HG02884 (cell line): ENCODE results near the gene RASGRP1.
A peak's percentile ranks its signal among the peaks of the same experiment; 100 is the strongest.

ENCODE experiments used
- ATAC-seq: cut with Tn5 transposase; IDR thresholded peaks from one replicate; pipeline ENCODE4 v1.9.1; 2021; ENCODE audit warnings: mild to moderate bottlenecking, moderate library complexity; ENCODE audit not compliant: unreplicated experiment

Gene RASGRP1

DNA sequence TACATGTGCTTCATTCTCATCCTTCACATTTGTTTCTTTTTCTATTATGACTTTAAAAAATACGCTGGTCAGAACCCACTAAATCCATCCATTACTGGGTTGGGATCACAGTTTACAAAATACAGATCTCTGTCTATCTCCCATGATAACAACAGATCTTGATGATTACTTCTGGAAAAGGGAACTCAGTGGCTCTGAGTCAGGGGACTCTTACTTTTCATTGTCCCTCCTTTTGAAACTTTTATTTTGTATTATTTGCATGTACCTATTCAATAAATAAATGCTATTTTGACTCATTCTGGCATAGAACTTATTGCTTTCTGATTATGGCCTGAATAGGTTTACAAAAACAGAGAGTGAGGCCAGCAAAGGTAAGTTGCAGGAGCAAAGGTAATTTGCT is 11.6 kb upstream of the RASGRP1 start:
- ATAC-seq = no peak

DNA sequence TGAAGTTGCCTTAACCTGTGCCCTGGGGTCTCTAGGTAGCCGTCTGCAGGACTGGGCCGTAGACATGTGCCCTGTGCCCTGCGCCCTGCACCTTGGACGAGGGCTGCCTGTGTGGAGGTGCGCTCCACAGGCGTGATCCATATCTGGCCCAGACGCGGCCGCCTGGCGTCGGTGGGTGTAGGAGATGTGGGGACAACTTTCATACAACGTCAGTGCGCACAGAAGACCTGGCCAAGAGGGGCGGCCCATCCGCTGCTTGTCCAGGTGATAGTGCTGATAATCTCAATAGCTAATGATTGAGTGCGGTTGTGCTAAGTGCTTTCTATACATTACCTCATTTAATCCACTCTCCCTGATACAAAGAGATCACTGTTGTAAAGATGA is 665 bp upstream of the RASGRP1 start:
- ATAC-seq = no peak

- peak; percentile 53 for ATAC-seq
Measured at GRCh38 chr15:38563723-38564519, 693 bp downstream of the RASGRP1 start.

DNA sequence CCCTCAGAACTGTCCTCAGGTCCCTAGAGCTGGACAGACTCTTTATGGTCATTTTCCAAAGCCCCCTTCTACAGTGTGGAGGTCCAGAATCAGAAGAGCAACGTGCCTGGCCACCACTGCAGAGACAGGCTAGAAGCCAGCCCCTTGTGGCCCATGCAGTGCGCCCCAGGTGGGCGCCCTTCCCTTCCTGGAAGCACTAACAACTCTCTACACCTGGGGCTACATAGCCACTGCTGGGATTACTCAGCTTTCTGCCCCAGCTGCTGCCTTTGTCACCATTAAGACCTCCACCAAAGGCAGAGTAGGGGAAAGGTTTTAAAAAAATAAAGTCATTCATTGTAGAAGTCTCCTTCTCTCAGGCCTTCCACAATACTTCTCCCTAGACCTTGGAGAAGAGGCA is 2.3 kb downstream of the RASGRP1 start:
- ATAC-seq = no peak

- ATAC-seq = peak; percentile 34
Measured at GRCh38 chr15:38560456-38560926, 4.1 kb downstream of the RASGRP1 start.

GRCh38 chr15:38559636-38560307 is 4.8 kb downstream of the RASGRP1 start:
- no peak for ATAC-seq

- ATAC-seq = no peak
Measured at GRCh38 chr15:38559131-38559530, 5.5 kb downstream of the RASGRP1 start.

GRCh38 chr15:38558372-38559059 is 6.1 kb downstream of the RASGRP1 start:
- no peak for ATAC-seq

DNA sequence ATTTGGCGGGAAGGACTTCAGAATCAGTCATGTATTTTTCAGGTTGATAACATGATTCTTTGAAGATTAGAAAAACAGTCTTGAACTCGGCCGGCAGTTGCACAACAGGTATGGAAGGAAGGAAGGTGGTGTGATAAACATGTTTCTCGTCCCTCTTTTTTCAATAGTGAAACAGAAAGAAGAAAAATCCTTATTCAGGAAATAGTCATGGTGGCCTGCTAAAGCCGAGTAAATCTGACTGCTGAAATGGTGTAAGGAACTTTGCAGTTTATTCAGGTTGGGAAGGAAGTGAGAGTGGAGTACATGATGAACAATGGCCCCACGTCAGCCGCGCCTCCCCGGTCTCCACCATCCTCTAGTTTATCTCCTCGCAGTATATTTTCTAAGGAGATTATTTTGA is 6.7 kb downstream of the RASGRP1 start:
- ATAC-seq = no peak

GRCh38 chr15:38555686-38556334 is 8.8 kb downstream of the RASGRP1 start:
- ATAC-seq = peak; percentile 46

DNA sequence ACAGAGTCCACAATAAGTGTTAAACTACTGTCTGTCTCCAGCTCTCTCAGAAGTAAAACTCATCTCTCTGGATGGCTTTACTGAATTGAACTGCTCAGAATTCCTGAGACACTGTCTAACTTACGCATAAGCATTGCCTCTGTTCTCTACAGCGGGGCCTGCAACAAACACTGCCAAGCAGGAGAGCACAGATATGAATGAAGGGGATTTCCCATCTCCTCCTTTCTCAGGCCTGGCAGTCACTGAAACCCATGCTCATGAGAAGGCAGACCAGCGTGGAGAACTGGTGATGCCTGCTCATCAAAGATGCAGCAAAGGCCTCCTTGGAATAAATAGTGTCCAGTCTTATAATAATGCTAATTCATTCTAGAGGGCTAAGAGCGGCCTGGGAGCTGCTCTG is 10.3 kb downstream of the RASGRP1 start:
- ATAC-seq = peak; percentile 65

DNA sequence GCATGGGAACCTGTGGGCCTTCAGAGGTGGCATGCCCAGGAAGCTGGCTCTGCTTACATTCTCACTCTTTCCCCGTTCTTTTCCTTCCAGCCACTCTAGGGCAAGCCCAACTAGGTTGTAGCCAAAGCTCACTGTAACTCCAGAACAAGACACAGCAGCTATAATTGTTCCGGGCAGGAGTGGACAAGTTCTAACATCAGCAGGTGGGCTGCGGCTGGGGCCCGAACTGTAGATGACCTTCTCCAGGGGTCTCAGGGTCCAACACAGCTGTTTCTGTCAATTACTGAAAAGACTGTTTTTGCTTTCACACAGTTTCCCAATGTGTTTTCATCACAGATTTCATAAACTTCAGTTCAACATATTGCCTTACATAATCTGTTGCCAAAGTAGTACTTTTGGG is 11.5 kb downstream of the RASGRP1 start:
- no peak for ATAC-seq

- no peak for ATAC-seq
Measured at GRCh38 chr15:38551720-38552648, 12.6 kb downstream of the RASGRP1 start.

DNA sequence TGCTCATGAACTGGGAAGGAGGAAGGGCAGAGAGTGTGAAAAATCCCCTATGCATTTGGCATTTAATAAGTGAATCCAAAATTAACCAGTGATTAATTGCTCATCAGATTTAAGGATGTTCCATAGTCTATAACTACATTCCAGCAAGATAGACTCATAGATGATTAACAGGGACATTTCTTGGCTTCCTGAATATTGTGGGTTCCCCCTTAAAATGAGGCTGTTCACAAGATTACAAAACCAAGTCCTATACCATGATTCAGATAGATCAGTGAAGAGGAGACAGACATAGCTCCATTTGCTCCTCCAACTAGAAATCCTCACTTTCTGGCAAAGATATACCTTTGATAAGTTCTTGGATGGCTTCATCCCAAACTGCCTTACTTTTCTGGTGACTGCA is 15.4 kb downstream of the RASGRP1 start:
- no peak for ATAC-seq

- ATAC-seq = no peak
Measured at GRCh38 chr15:38547255-38547997, 17.2 kb downstream of the RASGRP1 start.

DNA sequence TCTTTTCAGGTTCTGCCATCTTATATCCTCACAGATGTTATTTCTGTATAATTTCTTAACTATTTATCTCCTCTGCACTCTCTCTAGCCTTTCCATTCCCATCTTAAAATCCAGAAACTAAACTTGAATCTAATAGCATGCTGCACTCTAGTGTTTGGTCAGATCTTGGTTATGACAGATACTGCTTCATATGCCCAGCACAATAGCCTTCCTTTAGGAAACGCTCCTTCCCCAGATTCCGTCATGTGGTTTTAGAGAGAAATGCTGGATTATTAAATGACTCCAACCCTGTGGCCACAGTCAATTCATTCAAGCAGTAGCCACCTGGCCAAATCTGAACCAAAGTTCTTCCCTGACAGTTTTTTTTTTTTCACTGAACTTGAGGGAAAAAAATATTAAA is 19.4 kb downstream of the RASGRP1 start:
- no peak for ATAC-seq

DNA sequence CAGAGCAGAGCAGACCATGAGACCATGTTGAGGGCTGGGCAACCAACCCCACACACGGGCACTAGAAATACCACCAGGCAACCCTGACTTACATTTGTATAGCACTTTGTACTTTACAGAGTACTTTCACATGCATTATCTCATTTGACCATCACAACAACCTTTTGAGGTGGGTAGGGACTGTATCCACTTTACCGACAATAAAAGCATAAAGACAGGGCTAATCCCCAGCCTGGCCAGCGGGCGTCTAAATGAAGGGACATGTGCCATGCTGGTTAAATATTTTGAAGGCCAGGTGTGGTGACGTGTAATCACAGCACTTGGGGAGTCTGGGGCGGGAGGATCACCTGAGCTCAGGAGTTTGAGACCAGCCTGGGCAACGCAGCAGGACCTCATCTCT is 23.6 kb downstream of the RASGRP1 start:
- no peak for ATAC-seq

GRCh38 chr15:38540510-38540909 is 24.1 kb downstream of the RASGRP1 start:
- ATAC-seq = no peak

- no peak for ATAC-seq
Measured at GRCh38 chr15:38539008-38539343, 25.6 kb downstream of the RASGRP1 start.
